GM18867 (cell line): ENCODE data around the gene CLDN14.
"Not testable (repeated sequence)": the region's sequence is repeated elsewhere in the genome, so short reads cannot be mapped to it uniquely, and the experiment has no call there.

Source experiments
- ATAC-seq: cut with Tn5 transposase; IDR thresholded peaks from one replicate; pipeline ENCODE4 v1.9.1; 2021; ENCODE audit warnings: mild to moderate bottlenecking, moderate library complexity; ENCODE audit not compliant: unreplicated experiment

The CLDN14 gene

DNA sequence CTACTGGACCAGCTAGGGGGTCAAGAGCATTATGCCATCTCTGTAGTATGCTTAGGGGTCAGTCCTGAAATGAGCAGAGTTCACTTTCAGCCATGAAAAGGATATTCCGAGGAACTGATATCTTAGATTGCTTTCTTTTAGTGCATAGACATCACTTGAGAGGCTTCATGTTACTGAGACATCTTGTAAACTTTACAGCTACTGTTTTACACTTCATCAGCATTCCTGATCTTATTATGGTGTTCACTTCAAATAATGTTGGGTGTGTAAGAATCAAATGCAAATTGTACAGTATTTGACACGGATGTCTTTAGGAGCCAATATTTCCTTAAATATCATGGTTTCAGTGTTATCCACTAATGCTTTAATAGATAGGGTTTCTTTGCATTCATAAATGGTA lies 22.4 kb upstream of the CLDN14 start:
- no peak for ATAC-seq

DNA sequence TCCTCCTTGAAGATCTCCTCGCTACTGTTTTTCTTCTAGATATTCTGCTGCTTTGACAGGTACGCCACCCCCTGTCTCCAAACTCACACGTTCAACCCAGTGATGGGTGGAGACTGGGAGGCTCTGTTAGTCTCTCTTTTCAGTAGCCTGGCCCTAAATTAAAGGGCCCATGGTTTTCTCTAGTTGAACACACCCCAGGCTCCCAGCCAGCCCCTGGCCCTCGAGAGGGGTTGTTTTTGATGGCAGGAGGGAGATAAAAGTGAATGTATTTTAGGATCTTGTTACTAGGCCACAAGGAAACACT lies 21.6 kb upstream of the CLDN14 start:
- ATAC-seq: no peak

DNA sequence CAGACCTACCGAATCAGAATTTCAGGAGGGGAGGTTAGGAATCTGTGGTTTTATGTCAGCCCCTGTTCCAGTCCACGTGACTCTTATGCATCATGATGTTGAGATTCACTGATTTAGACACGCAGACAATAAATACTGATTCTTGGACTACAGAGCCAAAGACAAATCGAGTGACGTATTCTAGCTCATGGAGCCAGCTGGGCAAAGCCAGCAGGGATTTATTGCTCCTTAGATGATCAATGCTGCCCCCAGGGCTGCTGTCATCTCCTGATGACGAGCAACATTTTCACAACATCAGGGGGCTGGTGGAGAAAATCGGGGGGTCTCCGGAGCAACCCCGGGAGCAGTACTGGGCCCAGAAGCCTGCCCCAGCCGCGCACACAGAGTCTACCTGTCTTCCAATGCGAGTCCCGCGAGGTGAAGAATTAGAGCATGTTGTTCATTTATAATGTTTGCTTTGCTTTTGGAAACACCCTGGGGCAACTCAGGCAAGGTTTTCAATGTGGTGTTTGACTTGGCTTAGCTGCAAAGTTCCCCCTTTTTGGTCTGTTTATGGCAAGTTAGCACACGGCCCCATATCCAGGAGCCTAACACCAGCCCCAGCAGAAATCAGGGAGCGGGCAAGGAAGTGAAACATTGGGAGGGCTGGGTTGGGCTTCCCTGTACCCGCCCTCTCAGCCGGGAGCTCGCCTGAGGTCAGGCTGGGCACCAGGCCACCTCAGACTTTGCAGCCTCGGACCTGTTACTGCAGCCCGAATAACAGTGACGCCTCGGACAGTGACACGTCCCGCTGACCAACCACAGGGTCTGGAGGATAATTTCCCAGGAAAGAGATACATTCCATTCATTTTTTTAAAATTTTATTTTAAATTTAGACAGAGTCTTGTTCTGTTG lies 19.9 kb upstream of the CLDN14 start:
- ATAC-seq: no peak

DNA sequence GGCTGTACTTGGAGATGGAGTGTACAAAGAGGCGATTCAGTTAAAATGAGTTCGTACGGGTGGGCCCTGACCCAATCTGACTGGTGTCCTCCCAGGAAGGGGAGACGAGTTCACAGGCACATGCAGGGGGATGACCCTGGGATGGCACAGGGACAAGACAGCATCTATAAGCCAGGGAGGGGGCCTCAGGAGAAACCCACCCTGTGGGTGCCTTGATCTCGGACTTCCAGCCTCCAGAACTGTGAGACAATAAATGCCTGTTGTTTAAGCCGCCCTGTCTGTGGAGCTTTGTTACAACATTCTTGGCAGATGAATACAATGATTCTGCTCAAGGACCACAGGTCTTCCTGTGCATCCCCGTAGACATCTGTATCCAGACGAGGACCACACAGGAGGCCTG lies 14.6 kb upstream of the CLDN14 start:
- ATAC-seq: no peak

DNA sequence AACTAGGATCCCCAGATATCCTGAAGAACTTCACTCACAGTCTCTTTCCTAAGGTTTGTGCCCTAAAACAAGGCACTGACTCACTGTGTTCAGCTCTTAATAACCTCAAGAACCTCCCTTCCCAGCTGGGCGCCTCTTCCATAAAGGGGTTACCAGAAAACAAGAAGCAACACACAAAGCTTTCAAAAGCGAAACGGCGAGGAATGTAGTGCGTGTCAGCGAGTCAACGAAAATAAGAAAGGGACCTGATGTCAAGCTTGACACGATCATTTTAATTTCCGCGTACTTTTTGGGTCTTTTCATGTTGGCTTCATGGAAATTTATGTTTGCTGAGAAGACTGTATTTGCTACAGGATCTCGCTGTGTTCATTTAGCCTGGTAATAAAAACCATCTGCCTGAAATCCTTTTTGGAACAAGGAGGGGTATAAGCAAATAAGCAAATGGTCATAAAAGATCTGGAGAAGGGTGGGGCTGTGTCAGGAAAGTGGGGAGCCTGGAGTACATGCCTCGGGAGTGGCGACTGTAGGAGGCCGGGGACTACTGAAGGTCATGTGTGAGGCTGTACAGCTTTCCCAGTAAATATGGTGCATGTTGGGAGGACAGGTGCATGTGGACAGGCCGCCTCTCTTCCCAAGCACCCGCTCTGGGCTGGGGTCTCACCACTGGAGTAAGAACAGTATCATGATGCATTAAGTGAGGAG lies 11.4 kb upstream of the CLDN14 start:
- no peak for ATAC-seq

DNA sequence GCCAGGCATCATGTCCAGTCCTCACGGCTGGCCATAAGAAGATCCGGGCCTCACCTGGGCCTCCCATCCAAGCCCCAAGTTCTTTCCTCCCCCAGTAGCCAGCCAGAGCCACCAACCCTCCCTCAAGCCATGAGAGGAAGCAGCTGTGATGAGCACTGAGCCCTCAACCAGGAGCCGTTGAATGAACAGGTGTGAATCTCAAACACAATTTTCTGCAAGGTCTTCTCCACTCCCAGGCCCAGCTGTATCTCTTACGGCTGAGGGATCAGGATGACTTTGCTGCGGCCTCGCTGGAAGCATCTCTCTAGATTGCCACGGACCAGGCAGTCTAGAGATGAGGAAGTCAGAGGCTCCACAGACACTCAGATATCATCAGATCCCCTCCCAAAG lies 9.8 kb upstream of the CLDN14 start:
- ATAC-seq: no peak

DNA sequence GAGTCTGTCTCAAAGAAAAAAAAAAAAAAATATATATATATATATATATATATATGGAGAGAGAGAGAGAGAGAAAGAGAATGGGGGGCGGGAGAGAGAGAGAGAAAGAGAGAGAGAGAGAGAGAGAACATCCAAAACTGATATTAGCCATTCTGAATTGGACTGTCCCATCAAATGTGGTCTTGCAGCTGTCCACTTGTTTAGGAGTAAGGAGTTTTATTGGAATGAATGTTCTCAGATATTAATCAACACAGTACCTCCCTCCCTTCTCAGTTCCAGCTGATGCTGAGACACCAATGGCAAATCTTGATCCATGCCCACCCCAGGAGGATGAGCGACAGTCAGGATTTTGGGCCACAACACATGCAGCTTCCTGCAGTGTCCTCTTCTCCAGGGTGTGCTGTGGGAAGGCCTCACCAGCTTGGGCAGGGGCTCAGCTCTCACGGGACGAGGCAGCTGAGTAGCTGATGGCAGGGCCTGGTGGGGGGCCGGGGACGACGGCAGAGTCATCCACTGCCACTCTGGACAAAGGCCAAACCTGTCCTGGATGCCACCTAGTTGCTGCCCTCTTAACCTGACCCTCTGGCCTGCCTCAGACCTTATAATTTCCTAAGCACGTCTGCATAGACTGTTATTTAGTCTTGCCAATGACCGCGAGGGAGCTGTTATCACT lies 9.3 kb upstream of the CLDN14 start:
- no peak for ATAC-seq

DNA sequence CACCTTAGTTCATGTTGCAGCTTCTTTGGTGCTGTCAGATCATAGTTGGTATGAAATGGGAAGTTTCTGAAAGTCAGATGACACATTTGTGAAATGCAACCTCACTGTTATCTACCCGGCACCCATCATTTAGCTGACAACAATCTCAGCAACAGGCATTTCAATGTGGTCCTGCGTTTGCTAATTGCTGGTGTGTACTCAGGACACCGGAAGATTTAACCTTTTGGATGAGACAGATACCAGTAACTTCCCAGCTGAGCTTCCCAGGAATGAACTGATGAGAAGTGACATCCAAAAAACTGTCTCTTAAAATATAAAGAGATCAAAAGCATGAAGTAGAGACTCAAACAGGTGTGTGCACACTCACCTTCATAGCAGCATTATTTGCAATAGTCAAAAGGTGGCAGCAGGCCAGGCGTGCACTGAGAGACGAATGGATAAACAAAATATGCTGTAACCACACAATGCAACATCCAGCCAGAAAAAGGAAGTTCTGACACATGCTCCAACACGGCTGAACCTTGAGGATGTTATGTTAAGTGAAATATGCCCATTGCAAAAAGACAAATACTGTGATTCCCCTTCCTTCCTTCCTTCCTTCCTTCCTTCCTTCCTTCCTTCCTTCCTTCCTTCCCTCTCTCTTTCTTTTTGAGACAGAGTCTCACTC lies 7.9 kb upstream of the CLDN14 start:
- no peak for ATAC-seq

DNA sequence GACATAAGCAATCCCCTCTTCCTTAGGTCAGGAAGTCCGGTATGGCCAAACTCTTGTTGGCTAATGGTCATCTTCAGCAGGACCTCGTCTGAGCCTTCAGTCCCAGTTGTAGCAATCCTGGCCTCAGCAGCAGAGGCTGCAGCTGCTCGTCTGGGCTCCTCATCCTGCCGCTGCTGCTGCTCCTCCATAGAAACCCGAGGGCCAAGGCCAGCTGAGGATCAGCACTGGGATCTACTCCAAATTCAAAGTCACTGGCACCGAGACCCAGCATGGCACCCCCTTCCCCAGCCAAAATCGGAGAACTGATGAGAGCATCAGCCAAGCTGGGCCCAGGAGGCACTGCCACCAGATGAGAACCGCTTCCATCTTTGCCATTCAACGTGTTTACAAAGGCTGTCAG lies 6.3 kb upstream of the CLDN14 start:
- ATAC-seq: no peak

DNA sequence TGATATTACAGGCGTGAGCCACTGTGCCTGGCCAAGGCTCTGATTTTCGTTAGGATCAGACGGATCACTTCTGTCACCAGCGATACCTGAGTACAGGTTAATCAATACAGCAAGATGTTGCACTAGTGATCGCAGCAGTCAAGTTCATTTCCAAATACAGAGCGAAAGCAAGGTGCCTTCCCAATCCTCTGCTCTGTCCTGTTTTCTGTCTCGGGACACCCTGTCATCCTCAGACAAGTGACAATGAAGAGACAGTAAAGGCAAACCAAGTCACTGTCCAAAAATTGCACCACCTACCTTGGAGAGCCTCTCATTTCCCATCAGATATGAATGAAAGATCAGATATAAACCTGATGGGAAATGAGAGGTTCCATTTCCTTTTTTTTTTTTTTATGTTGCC lies 5.6 kb upstream of the CLDN14 start:
- no peak for ATAC-seq

DNA sequence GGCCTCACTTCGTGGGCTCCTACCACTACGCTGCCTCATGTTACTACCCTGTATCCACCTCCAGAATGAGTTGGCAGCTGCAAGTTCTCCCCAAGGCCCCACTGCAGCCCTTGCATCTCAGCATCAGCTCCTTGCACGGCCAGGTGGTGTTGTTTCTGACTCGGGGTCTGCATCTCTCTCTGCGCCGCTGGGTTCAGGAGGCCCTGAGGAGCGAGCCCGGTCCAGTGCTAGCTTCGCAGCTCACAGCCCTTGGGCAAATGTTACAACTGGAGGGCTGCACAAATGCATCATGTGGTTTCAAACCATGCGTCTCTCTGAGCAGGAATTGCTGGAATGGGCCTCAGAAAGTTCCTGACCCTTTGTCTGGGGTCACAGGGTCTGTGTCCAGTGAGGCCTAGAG lies 3.2 kb upstream of the CLDN14 start:
- no peak for ATAC-seq

DNA sequence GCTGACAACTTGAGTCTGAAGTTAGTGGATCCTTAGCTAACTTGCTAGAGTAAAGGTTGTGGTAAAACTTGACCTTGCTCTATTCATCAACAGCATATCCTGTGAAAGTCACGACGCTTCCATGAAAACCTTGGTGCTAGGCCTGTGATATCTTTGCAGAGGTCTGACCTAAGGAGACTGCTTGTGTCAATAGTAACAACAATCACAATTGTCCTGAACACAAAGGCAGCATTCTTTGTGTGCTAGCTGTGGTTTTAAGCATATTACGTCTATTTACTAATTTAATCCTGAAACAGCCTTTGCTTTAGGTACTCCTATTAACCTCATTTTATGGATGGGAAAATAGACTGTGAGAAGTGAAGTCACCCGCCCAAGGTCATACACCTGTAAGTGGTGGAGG lies 2.8 kb upstream of the CLDN14 start:
- no peak for ATAC-seq

DNA sequence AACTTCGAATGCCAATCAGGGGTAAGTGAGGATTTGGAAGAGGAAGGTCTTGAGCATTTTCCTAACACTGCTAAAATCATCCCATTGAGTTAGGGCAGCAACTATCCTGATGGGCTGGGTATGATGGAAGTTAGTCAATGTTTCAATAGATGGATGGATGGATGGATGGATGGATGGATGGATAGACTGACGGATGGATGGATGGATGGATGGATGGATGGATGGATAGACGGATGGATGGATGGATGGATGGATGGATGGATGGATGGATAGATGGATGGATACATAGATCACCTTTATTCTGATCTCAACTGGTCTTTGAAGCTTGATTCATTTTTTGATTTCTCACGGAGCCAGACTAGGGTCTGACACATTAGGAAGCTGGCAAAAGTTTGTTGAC lies 2.3 kb upstream of the CLDN14 start:
- ATAC-seq: no peak

DNA sequence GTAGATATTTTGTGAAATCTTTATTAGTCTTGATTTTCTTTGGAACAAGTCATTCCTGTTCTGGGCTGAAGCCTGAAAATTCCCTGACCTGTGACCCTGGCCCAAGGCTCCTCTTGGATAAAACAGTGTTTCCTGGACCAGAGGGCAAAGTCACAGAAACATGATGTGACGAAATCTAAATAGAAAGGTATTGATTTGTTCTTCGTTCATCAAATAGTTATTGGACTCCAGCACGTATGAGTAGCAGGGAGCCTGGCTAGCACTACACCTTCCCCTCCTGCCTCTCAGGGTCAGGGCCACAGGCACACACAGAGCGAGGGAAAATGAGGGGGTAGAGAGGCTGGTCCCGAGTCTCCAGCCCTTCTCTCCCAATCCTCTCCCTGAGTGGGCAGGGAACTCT lies 1.7 kb upstream of the CLDN14 start:
- no peak for ATAC-seq

DNA sequence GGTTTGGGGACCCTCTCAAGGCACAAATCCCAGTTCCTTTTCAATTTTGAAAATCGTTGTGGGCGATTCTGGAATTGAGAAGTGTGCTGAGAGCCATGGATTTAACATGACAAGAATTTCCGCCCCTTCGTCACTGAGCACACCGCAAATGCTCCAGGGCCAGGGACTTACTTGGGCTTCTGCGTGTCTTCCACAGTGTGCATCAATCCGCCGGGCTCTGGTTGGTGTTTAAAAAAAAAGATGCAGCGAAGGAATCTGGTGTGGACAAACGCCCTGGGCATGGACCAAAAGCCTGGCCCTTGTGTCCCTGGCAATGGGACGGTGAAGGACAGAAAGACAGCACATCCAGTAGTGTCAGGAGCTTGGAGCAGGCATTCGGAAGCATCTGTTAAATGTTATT lies 696 bp upstream of the CLDN14 start:
- ATAC-seq: no peak

DNA sequence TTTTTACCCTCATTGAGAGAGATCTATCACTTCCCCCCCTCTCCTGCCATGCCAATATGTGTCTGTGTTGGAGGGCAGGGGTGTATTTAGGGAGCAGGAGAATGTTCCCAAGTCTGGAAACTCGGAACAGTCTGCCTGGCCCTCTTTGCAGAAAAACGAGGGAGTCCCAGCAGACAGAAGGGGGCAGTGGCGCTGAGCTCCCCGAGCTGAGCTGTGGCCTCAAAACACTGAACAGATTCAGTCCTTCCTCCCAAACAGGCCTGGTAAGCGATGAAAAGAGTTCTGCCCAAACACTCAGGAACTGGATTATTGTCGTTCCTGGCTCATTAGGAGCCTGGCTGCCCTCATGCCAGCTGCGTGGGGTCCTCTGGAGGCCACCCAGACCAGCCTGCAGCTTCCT lies 981 bp downstream of the CLDN14 start:
- no peak for ATAC-seq

DNA sequence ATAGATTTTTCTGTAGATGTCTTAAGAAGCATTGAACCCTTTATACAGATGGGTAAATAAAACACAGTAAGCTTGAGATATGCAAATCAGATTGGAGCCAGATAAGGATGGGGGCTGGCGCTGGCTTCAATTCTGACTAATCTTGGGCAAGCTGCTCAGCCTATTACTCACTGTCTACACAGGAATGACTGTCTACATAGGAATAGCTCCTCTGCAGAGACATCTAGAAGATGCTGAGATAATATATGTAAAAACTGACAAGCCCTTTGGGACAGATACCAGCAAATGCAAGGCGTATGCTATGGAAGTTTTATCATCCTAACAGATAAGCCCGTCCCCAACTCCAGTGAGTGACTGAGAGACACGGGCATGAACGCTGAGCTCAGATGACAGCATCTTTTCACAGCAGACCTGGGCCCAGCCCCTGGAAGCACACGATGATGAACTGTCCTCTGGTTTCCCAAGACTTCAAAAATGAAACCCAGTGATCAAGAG lies 1.7 kb downstream of the CLDN14 start:
- no peak for ATAC-seq

DNA sequence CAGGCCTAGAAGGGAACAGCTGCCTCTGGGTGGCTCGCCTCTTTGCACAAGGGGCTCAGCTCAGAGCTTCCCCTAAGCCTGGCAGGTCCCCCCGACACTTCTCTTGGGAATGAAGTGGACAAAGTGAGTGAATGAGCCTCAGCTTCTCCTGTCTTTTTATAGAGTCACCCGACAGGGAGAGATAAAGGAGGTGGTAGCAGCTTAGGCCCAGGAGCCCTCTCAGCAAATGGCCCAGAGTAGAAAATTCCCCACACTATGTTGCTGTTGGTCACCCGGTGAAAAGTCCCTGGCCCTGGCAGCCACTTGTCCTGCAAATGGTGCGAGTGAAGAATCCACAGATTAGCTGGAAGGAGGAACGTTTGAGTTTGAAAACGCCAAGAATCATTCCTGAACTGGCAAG lies 2.4 kb downstream of the CLDN14 start:
- ATAC-seq: no peak

DNA sequence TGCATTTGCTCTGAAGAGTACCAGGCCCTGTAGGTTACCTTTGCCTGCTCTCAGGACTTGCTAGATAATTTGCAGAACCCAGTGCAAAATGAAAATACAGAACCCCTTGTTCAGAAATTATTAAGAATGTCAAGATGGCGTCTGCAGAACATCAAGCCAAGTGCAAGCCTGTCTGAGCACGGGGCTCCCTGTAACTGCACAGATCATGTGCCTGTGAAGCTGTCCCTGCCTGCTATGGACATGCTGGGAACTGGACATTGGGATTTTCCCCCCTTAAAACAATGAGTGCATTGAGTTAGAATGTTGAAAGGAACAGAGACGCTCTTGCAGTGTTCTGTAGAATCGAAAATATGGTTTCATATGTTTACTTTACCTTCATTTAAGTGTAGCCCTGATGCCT lies 2.9 kb downstream of the CLDN14 start:
- no peak for ATAC-seq

DNA sequence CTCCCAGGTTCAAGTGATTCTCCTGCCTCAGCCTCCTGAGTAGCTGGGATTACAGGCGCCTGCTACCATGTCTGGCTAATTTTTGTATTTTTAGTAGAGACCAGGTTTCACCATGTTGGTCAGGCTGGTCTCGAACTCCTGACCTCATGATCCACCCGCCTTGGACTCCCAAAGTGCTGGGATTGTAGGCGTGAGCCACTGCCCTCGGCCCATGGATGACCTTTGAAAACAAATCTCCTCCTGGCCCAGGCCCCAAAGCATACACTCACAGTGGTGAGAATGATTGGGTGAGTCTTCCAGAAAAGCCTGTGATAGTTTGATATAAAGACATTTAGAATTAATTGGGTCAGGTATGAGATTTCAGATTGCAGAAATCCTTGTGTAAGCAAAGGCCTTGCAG lies 3.4 kb downstream of the CLDN14 start:
- ATAC-seq: not testable (repeated sequence)

DNA sequence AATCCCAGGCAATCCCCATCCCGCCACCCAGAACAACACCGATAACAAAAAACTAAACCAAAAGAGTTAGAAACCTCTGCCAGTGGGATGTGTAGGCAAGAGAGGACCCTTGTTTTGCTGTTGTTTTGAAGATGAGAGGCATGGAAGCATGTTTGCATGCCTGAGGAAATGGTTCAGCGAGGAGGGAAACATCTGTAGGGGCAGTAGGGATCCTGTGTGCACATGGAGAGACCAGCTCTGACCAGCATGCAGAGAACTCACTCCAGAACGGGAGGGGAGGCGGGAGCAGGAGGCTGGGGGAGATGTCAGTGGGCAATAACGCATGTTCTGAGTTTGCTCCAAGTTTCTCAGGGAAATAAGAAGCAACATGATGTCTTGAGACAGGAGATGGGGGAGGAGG lies 5.3 kb downstream of the CLDN14 start:
- no peak for ATAC-seq
